WTC11 (cell line): ENCODE results near the gene NUP93.

Source experiments
- CTCF ChIP-seq: fragments of 200-600 bp; IDR thresholded peaks from 2 replicates; pipeline ENCODE4 v1.8.0; 2022; ENCODE audit warnings: antibody characterized with exemption
- FOXP1 ChIP-seq: sonication (generic); formaldehyde crosslinking; IDR thresholded peaks from 2 replicates; pipeline ENCODE4 v1.8.0; 2022; ENCODE audit warnings: missing genetic modification reagents, mild to moderate bottlenecking, moderate library complexity, borderline replicate concordance
- PRDM15 ChIP-seq: sonication (generic); formaldehyde crosslinking; IDR thresholded peaks from 2 replicates; pipeline ENCODE4 v1.8.0; 2022; ENCODE audit warnings: missing genetic modification reagents
- SP1 ChIP-seq: sonication (generic); formaldehyde crosslinking; conservative IDR thresholded peaks from 2 replicates; pipeline ENCODE4 v1.8.1; 2022; ENCODE audit warnings: missing genetic modification reagents
- ZNF416 ChIP-seq: fragments of 250-450 bp; sonication (Bioruptor Pico); IDR thresholded peaks from 2 replicates; pipeline ENCODE4 v1.9.0; 2021; ENCODE audit warnings: mild to moderate bottlenecking, inconsistent platforms

GRCh38 chr16:56865394-56866062 is 135.6 kb downstream of the NUP93 start:
- TF ChIP-seq SP1 (CRISPR knock-in tag) (no peak), PRDM15 (no peak), CTCF (no peak), ZNF416 (no peak), FOXP1 (CRISPR knock-in tag) (no peak)
